ENCODE measurements around the gene KIAA0513.
"Not testable (repeated sequence)": the region's sequence is repeated elsewhere in the genome, so short reads cannot be mapped to it uniquely, and the experiment has no call there.

The KIAA0513 gene

GRCh38 chr16:85051067-85051581, 23.5 kb downstream of the KIAA0513 start:
- Mint-ChIP-seq H3K27me3 (ENCODE audit: low read depth, poor library complexity) (peaks cover 11% of the 10 kb centered on the region), H3K9me3 (no peaks in the 10 kb centered on the region), H3K27ac (peak overlapping the region; percentile 4), H3K4me1 (peaks cover 53% of the 10 kb centered on the region), H3K36me3 (ENCODE audit: low read depth) (peaks cover 4% of the 10 kb centered on the region), H3K4me3 (no peak overlapping the region)
- TF ChIP-seq CTCF (IDR thresholded peaks at IDR 0.05): no peak
- DNase-seq: no peak

GRCh38 chr16:85051683-85052082, 24.1 kb downstream of the KIAA0513 start:
- Mint-ChIP-seq H3K36me3 (ENCODE audit: low read depth) (peaks cover 4% of the 10 kb centered on the region), H3K27me3 (ENCODE audit: low read depth, poor library complexity) (peaks cover 11% of the 10 kb centered on the region), H3K27ac (peak overlapping the region; percentile 4), H3K4me3 (no peak overlapping the region), H3K4me1 (peaks cover 53% of the 10 kb centered on the region), H3K9me3 (no peaks in the 10 kb centered on the region)
- no peak for DNase-seq
- TF ChIP-seq CTCF (IDR thresholded peaks at IDR 0.05): no peak

DNA sequence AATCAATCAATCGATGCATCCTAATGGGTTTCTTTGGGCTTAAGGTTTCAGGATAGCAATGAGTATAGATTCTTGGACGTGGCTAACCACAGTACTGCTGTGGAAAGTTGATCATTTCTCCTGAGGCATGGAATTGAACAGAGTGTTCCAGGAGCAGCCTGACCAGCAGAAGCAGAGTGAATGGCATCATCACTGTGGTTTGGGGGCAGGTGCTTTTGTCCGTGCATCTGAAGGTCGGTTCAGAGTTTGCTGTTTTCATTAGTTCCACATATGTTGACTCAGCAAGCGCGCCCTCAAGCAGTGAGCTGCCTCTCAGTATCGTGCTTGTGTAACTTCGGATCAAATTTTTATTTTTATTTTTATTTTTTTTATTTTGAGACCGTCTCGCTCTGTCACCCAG, 24.9 kb downstream of the KIAA0513 start:
- peaks cover 11% of the 10 kb centered on the region for H3K27me3 Mint-ChIP-seq (ENCODE audit: low read depth, poor library complexity)
- H3K27ac Mint-ChIP-seq: no peak overlapping the region
- TF ChIP-seq CTCF (IDR thresholded peaks at IDR 0.05): no peak
- DNase-seq: no peak
- no peaks in the 10 kb centered on the region for H3K9me3 Mint-ChIP-seq
- no peak overlapping the region for H3K4me3 Mint-ChIP-seq
- peaks cover 53% of the 10 kb centered on the region for H3K4me1 Mint-ChIP-seq
- H3K36me3 Mint-ChIP-seq (ENCODE audit: low read depth): peaks cover 4% of the 10 kb centered on the region

DNA sequence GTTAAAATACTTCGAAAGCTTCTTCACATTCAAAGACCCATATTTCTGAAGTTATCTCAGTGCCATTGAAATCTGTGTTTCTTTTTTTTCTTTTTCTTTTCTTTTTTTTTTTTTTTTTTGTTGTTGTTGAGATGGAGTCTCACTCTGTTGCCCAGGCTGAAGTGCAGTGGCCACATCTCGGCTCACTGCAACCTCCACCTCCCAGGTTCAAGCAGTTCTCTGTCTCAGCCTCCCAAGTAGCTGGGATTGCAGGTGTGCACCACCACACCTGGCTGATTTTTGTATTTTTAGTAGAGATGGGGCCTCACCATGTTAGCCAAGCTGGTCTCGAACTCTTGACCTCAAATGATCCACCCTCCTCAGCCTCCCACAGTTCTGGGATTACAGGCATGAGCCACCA, 26.7 kb downstream of the KIAA0513 start:
- H3K36me3 Mint-ChIP-seq (ENCODE audit: low read depth); H3K9me3 Mint-ChIP-seq; H3K4me3 Mint-ChIP-seq; DNase-seq; H3K27ac Mint-ChIP-seq: not testable (repeated sequence)
- H3K27me3 Mint-ChIP-seq (ENCODE audit: low read depth, poor library complexity): peaks cover 11% of the 10 kb centered on the region
- peaks cover 44% of the 10 kb centered on the region for H3K4me1 Mint-ChIP-seq

DNA sequence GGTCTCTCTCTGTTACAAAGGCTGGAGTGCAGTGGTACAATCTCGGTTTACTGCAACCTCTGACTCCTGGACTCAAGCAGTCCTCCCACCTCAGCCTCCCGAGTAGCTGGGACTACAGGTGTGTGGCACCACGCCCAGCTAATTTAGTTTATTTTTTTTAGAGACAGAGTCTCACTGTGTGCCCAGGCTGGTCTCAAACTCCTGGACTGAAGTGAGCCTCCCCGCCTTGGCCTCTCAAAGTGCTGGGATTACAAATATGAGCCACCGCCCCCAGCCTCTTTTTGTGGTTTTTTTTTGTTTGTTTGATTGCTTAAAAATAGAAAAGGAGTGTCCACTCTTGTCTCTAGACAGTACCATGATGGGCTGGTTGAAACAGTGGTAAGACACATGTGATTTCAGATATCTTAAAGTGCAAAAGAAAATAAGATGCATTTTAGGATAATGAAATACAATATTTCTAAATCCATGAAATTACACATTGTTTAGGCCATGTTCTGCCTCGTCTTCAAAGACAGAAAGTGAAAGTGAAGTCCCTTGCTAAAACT, 27.4 kb downstream of the KIAA0513 start:
- H3K4me3 Mint-ChIP-seq: no peak overlapping the region
- H3K27me3 Mint-ChIP-seq (ENCODE audit: low read depth, poor library complexity): peaks cover 11% of the 10 kb centered on the region
- no peaks in the 10 kb centered on the region for H3K9me3 Mint-ChIP-seq
- H3K27ac Mint-ChIP-seq: peak overlapping the region; percentile 66
- no peak for TF ChIP-seq CTCF (IDR thresholded peaks at IDR 0.05)
- no peak for DNase-seq
- H3K36me3 Mint-ChIP-seq (ENCODE audit: low read depth): no peaks in the 10 kb centered on the region
- peaks cover 44% of the 10 kb centered on the region for H3K4me1 Mint-ChIP-seq

GRCh38 chr16:85055493-85056210, 28.1 kb downstream of the KIAA0513 start:
- H3K27me3 Mint-ChIP-seq (ENCODE audit: low read depth, poor library complexity): peaks cover 8% of the 10 kb centered on the region
- no peak for DNase-seq
- H3K4me1 Mint-ChIP-seq: peaks cover 41% of the 10 kb centered on the region
- peak overlapping the region; percentile 35 for H3K4me3 Mint-ChIP-seq
- no peaks in the 10 kb centered on the region for H3K9me3 Mint-ChIP-seq
- TF ChIP-seq CTCF (IDR thresholded peaks at IDR 0.05): no peak
- peak overlapping the region; percentile 66 for H3K27ac Mint-ChIP-seq
- H3K36me3 Mint-ChIP-seq (ENCODE audit: low read depth): no peaks in the 10 kb centered on the region

Measured in nephron progenitor cell (in vitro differentiated cells).